Measurements from ENCODE around the gene CLDND1. TPM values are rescaled to one million over a fixed set of nuclear protein-coding genes. Genes with fewer than 3 reads are reported as not detected.
A peak's percentile ranks its signal among the peaks of the same experiment; 100 is the strongest.

CLDND1 gene
- total RNA-seq (2021) = 74.8 to 80.6 TPM (median 78.5 TPM) in 3 replicates
- Bru-seq, nascent RNA = percentile 92 among the genes with signal in this experiment
- long read RNA-seq, experiment 1, transcript CLDND1-223 (4 exons, 642 nt) = minor isoform, 32 of 402 reads
- long read RNA-seq, experiment 1, transcript CLDND1-203 (6 exons, 2,170 nt) = minor isoform, 8 of 402 reads
- long read RNA-seq, experiment 1, transcript CLDND1-201 (5 exons, 2,161 nt) = major isoform, 260 of 402 reads
- long read RNA-seq, experiment 1, transcript CLDND1-220 (5 exons, 916 nt) = minor isoform, 9 of 402 reads
- long read RNA-seq, experiment 1, partial matches to known transcripts = 30 of 402 reads
- long read RNA-seq, experiment 1, other reads (novel, unspliced or antisense) = 28 of 402 reads
- long read RNA-seq, experiment 2, transcript CLDND1-201 (5 exons, 2,161 nt) = major isoform, 32 of 75 reads
- long read RNA-seq, experiment 2, partial matches to known transcripts = 11 of 75 reads
- long read RNA-seq, experiment 2, other reads (novel, unspliced or antisense) = 22 of 75 reads
- long read RNA-seq, experiment 3, transcript CLDND1-223 (4 exons, 642 nt) = minor isoform, 21 of 266 reads
- long read RNA-seq, experiment 3, transcript CLDND1-203 (6 exons, 2,170 nt) = minor isoform, 12 of 266 reads
- long read RNA-seq, experiment 3, transcript CLDND1-202 (6 exons, 2,228 nt) = minor isoform, 10 of 266 reads
- long read RNA-seq, experiment 3, transcript CLDND1-201 (5 exons, 2,161 nt) = major isoform, 187 of 266 reads
- long read RNA-seq, experiment 3, partial matches to known transcripts = 6 of 266 reads
- long read RNA-seq, experiment 3, other reads (novel, unspliced or antisense) = 8 of 266 reads

GRCh38 chr3:98522544-98523281, at the start of gene CLDND1:
Gene CLDND1 (minus strand): TSS chr3:98522902. CDS start chr3:98521424, 1,478 bp downstream.
- ChIA-PET CTCF (interaction anchor here (0.7 to 1.2 kb wide), 7 partner anchors 10 to 263 kb away, joined by 3 to 5 read pairs (median 3); partner anchors contain the start of genes CPOX and GPR15), POLR2A (interaction anchor here (0.6 to 1.2 kb wide), 6 partner anchors 43 to 1301 kb away, joined by 3 to 11 read pairs (median 3); partner anchors contain the start of gene DCBLD2)
- peak; percentile 97 for DNase-seq (ENCODE audit: low spot score)
- Mint-ChIP-seq H3K9me3 (no peaks in the 10 kb centered on the region), H3K36me3 (peaks cover 26% of the 10 kb centered on the region), H3K27ac (peak within 1 kb of the TSS; percentile 98), H3K4me1 (peaks cover 36% of the 10 kb centered on the region), H3K4me3 (peak within 1 kb of the TSS; percentile 90), H3K27me3 (ENCODE audit: low read depth) (no peaks in the 10 kb centered on the region)
- ATAC-seq = peak; percentile 98
- TF ChIP-seq HMGXB4 (CRISPR knock-in tag; IDR thresholded peaks at IDR 0.05) = peak; percentile 88; the same call in 1 of the 2 replicates
- TF ChIP-seq ZMAT4 (CRISPR knock-in tag; IDR thresholded peaks at IDR 0.05) = no peak
- TF ChIP-seq JAZF1 (CRISPR knock-in tag; IDR thresholded peaks at IDR 0.05) = no peak
- no peak for TF ChIP-seq PREB (CRISPR knock-in tag; IDR thresholded peaks at IDR 0.05; ENCODE audit: borderline replicate concordance)
- no peak for TF ChIP-seq NFE2L1 (CRISPR knock-in tag; IDR thresholded peaks at IDR 0.05)
- no peak for TF ChIP-seq AR (CRISPR knock-in tag; IDR thresholded peaks at IDR 0.05)
- TF ChIP-seq STAT6 (CRISPR knock-in tag; conservative IDR thresholded peaks at IDR 0.05; ENCODE audit: low read depth) = no peak
- TF ChIP-seq E2F1 (CRISPR knock-in tag; IDR thresholded peaks at IDR 0.05) = no peak
- no peak for TF ChIP-seq CTCF (IDR thresholded peaks at IDR 0.05)
- TF ChIP-seq EMX1 (CRISPR knock-in tag; IDR thresholded peaks at IDR 0.05) = no peak
- TF ChIP-seq CBFB (CRISPR knock-in tag; IDR thresholded peaks at IDR 0.05; ENCODE audit: low read depth) = no peak
- TF ChIP-seq CREB1 (CRISPR knock-in tag; IDR thresholded peaks at IDR 0.05) = no peak
- TF ChIP-seq E2F5 (CRISPR knock-in tag; IDR thresholded peaks at IDR 0.05) = peak; percentile 65; the same call in 1 of the 2 replicates
- peak; percentile 72; the same call in 1 of the 2 replicates for TF ChIP-seq ZBTB21 (CRISPR knock-in tag; IDR thresholded peaks at IDR 0.05; ENCODE audit: borderline replicate concordance)
- no peak for TF ChIP-seq TEAD1 (CRISPR knock-in tag; IDR thresholded peaks at IDR 0.05)
- no peak for TF ChIP-seq ATF1 (CRISPR knock-in tag; IDR thresholded peaks at IDR 0.05)
- TF ChIP-seq ELF4 (CRISPR knock-in tag; IDR thresholded peaks at IDR 0.05; ENCODE audit: low read depth) = no peak
- no peak for TF ChIP-seq SOX15 (CRISPR knock-in tag; IDR thresholded peaks at IDR 0.05)
- no peak for TF ChIP-seq ZNF671 (CRISPR knock-in tag; IDR thresholded peaks at IDR 0.05)
